GM21723 (cell line): ENCODE measurements around the gene DNASE1L2.

Experiments
- ATAC-seq: cut with Tn5 transposase; IDR thresholded peaks from one replicate; pipeline ENCODE4 v1.9.1; 2021; ENCODE audit warnings: mild to moderate bottlenecking, moderate library complexity; ENCODE audit not compliant: unreplicated experiment

Gene DNASE1L2

GRCh38 chr16:2284001-2284770 lies 47.9 kb downstream of the DNASE1L2 start:
- ATAC-seq: no peak

- no peak for ATAC-seq
Observed at GRCh38 chr16:2284797-2285576, 48.7 kb downstream of the DNASE1L2 start.

GRCh38 chr16:2285731-2286191 lies 49.5 kb downstream of the DNASE1L2 start:
- no peak for ATAC-seq

- no peak for ATAC-seq
Observed at GRCh38 chr16:2286550-2286949, 50.3 kb downstream of the DNASE1L2 start.

GRCh38 chr16:2287916-2288547 lies 51.8 kb downstream of the DNASE1L2 start:
- no peak for ATAC-seq
